VCaP (cell line): ENCODE measurements around the gene ARNT2.
A peak's percentile ranks its signal among the peaks of the same experiment; 100 is the strongest.

ENCODE experiments used
- H3K27ac ChIP-seq: fragments of 450-650 bp; 2 replicates; pipeline ENCODE4 v1.5.1; 2017
- TF ChIP-seq, protein P1 (sequence below): fragments of 450-650 bp; conservative IDR thresholded peaks from 2 replicates; pipeline ENCODE4 v1.5.1; 2017; ENCODE audit warnings: mild to moderate bottlenecking, moderate library complexity

The ARNT2 gene

DNA sequence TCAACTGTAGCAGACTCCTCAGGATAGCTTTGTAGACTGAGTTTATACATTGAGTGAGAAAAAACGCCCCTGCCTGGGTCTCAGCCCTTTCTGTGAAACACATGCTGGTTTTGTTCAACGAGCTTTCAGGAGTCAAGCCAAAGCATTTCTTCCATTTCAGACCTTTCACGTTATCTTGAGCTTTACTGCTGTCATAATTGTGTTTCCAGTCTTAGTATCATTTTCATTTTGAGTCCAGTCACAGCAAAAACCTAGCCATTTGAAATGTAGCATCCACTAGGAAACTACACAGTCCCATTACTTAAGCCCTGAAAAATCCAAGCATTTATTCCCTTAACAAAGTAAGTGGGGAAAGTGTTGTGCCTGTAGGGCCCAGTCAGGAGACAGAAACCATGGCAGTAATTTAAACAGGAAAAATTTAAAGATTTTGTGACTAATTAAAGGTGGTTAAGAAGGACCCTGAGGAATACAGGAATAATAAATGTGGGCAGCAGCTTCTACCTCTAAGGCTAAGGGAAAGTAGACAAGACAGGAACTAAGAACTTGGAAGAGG is 180.9 kb downstream of the ARNT2 start:
- TF ChIP-seq, protein P1, sequence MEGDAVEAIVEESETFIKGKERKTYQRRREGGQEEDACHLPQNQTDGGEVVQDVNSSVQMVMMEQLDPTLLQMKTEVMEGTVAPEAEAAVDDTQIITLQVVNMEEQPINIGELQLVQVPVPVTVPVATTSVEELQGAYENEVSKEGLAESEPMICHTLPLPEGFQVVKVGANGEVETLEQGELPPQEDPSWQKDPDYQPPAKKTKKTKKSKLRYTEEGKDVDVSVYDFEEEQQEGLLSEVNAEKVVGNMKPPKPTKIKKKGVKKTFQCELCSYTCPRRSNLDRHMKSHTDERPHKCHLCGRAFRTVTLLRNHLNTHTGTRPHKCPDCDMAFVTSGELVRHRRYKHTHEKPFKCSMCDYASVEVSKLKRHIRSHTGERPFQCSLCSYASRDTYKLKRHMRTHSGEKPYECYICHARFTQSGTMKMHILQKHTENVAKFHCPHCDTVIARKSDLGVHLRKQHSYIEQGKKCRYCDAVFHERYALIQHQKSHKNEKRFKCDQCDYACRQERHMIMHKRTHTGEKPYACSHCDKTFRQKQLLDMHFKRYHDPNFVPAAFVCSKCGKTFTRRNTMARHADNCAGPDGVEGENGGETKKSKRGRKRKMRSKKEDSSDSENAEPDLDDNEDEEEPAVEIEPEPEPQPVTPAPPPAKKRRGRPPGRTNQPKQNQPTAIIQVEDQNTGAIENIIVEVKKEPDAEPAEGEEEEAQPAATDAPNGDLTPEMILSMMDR = no peak
- peak overlapping the region; percentile 91 for H3K27ac ChIP-seq

GRCh38 chr15:80585544-80586018 is 181.4 kb downstream of the ARNT2 start:
- TF ChIP-seq, protein P1 = peak; percentile 53; the same call in 1 of the 2 replicates
- H3K27ac ChIP-seq = peak overlapping the region; percentile 91

- peak overlapping the region; percentile 91 for H3K27ac ChIP-seq
Observed at GRCh38 chr15:80586161-80586560, 182.0 kb downstream of the ARNT2 start.

DNA sequence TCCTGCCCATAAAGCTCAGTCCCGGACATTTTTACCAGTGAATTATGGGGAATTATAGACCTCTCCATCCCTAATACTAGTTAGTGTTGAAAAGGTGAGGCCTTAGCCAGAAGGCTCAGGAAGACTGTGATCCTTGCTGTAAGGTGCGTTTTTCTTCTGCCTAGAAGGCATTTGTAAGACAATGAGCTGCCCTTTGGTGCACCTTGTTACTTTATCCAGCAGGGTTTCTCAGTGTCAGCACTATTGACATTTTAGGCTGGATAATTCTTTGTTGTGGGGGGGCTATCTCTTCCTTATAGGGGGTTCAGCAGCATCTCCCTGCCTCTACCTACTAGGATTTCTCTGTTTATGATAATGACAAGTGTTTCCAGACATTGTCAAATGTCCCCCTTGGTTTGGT is 182.8 kb downstream of the ARNT2 start:
- TF ChIP-seq, protein P1 = no peak
- H3K27ac ChIP-seq = peak overlapping the region; percentile 91

More at GRCh38 chr15:80586161-80586560, 182.0 kb downstream of the ARNT2 start:
- TF ChIP-seq, protein P1 = no peak

DNA sequence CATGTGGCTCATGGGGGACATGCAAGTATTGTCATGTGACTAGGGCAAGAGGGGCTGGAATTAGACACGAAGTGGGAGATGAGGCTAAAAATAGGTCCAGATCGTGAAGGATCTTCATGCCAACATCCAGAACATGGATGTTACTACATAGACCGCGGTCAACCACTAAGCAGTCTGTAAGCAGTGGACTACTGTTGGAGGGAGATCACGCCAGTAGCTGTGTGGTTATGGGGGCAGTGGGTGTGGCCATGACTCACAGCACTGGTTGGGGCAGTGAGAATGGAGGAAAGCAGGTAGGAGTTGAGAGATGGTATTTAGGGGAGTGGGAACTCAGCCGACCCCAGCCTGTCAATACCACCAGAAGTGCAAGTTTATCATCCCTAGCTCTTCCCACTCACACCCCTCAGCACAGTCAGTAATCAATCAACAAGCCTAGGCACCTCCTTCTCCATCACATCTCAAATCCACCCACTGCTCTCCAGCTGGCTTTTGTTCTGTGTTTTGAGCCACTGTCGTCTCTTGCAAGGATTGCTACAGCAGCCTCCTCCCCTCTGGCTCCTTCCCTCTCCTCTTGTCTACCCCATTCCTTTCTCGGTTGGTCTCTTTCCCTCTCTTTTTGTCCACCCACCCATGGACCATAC is 183.8 kb downstream of the ARNT2 start:
- TF ChIP-seq, protein P1 = no peak
- peak overlapping the region; percentile 91 for H3K27ac ChIP-seq

DNA sequence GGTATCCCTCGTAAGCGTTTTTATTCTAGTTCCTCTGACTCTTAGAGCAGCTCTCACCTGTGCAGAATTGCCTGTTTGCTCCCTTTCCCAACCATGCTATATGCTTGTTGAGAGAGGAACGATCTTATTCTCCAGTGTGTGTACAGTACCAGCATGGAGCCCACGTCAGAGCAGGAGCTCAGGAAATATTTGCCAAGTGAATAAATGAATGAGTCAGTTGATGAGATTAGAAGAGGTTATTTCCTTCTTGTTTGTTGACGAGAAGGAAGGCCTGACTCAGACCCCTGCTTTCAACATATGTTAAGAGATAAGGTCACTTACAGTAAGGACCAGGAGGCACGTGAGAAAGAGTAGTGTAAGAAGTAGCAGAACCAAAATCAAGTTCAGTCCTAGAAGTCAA is 184.6 kb downstream of the ARNT2 start:
- H3K27ac ChIP-seq = peak overlapping the region; percentile 91; the same call in 1 of the 2 replicates
- TF ChIP-seq, protein P1 = no peak

GRCh38 chr15:80590761-80591355 is 186.7 kb downstream of the ARNT2 start:
- TF ChIP-seq, protein P1 = no peak
- no peak overlapping the region for H3K27ac ChIP-seq
